Fibroblast of upper back skin (primary cell): ENCODE measurements around the gene RFWD3.

Source experiments
- DNase-seq: peaks from one replicate; pipeline ENCODE4 v3.0.0-alpha.2; 2013

Gene RFWD3

DNA sequence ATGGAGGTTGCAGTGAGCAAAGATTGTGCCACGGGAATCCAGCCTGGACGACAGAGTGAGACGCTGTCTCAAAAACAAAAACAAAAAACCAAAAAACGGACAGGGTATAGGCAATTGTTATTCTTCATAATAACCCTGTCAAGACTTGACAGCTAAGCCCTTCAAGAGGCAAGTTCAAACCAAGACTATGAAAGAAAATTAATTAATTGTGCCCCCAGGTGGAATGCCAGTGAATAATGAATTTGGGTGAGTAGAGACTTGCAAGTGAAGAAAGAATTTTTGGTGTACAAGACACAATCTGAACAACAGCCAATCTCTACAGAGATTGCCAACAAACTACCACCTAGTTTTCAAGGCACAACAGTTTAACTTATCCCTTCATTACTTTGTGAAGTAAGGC is 6.3 kb downstream of the RFWD3 start:
- no peak for DNase-seq

DNA sequence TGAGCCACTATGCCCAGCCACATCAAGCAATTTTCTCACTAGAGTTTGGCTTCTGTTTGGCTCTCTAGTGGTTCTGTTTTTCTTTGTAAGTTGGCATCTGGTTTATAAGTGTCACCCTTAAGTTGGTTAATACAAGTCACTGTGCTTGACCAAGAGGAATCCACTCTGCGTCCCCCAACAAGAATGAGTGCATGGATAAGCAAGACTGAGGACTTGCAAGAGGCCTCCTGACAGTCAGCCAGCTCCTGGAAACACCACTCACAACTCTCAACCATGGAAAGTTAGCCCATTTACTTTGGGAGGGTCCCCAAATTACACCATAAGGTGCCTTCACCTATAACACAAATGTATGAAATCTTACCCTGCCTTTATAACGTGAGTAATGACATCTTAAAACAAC is 7.6 kb downstream of the RFWD3 start:
- no peak for DNase-seq

DNA sequence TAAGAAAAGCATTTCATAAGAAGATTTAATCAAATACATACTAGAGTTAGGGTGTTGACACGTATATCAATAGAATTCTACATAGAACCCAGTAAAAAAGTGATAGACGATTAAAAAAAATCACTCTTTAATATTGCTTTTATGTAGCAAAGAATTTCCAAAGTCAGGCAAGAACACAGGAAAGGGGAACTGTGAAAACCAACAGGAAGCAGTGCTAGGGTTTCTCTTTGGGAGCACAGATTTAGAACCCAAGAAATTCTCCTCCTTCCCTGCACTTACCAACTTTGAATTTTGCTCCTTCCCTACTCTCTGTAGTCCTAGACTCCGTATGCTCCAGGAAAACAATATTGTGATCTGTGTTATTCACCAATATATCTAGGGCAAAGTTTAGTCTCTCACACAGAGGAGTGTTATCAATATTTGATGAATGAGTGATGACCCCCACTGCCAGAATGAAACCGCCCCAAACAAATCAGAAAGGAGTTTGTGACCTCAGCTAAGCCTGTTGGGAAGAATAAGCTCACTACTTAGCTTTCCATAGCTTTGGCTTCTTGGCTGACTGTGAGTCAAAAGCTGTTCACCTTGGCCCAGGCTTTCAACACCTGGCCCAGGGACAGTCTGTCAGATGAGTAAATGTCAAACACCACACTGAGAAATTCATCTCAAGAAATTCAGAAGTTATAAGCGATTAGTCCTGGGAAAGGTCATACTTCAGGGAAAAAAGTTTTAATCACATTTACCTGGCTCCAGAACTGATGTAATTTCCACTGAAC is 8.6 kb downstream of the RFWD3 start:
- no peak for DNase-seq

GRCh38 chr16:74654536-74655050 is 12.1 kb downstream of the RFWD3 start:
- no peak for DNase-seq

- peak; percentile 13 for DNase-seq
Measured at GRCh38 chr16:74652883-74653282, 13.8 kb downstream of the RFWD3 start.

DNA sequence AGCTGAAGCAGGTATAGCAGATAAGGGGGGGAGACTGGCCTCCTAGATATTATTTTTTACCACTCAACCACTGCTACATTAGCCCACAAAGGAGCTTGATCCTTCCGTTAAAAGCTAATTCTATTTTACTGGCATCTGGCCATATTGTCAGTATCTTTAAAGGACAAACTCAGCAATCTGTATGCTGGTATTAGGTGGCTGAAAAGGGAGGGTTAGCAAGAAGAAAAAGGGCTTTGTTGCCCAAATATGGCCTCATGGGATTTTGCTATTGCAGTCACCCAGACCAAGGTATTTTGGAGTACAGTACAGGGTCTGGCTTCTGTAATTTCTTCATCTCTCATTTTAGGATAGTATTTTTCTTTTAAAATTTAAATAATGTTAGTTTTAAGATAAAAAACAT is 14.4 kb downstream of the RFWD3 start:
- DNase-seq: no peak

DNA sequence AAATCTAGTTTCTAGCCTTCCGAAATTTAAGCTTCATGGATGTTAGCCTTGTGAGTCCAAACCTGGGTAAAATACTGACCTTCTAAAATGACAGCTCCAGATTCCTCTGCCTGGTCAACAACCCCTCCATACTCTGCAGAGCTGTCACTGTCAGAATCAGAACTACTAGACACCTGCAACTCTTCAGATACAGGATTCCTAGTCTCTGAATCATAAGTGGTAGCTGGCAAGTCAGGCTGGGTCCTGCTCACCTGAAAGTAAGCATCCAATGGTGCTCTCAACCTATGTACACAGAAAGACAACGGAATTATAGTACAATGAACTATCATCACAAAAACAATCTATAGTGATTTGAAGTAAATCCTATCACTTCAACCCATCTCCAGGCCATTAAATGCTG is 14.8 kb downstream of the RFWD3 start:
- no peak for DNase-seq

DNA sequence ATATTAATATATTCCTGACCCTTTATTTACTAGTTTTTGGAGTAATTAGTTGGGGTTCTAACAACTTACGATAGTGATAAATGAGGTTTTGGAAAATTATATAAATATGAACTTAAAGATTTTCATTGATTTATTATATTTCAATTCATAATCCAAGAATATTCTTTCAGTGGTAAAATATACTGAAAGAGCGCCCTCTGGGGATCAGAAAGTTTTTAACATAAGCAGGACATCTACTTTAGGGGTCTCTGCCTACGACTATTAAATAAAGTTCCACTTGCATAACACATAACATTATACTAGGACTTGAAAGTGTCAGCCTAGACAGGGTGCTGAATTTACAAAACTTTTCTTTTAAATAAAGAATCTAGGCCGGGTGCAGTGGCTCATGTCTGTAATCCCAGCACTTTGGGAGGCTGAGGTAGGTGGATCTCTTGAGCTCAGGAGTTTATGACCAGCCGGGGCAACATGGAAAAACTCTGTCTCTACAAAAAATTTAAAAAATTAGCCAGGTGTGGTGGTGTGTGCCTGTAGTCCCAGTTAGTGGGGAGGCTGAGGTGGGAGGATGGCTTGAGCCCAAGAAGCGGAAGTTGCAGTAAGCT is 15.6 kb downstream of the RFWD3 start:
- no peak for DNase-seq

GRCh38 chr16:74649839-74650504 is 16.7 kb downstream of the RFWD3 start:
- DNase-seq: no peak

DNA sequence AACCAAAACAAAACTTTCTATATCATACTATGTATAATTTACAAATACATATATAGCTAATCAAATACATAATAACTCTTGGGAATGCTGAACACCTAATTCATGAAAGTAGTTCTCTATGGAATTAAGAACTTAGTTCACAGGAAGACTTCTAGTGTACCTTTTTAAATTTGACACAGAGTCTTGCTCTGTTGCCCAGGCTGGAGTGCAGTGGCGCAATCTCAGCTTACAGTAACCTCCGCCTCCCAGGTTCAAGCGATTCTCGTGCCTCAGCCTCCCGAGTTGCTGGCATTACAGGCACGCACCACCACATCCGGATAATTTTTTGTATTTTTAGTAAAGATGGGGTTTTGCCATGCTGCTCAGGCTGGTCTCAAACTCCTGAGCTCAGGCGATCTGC is 24.7 kb downstream of the RFWD3 start:
- DNase-seq: no peak

DNA sequence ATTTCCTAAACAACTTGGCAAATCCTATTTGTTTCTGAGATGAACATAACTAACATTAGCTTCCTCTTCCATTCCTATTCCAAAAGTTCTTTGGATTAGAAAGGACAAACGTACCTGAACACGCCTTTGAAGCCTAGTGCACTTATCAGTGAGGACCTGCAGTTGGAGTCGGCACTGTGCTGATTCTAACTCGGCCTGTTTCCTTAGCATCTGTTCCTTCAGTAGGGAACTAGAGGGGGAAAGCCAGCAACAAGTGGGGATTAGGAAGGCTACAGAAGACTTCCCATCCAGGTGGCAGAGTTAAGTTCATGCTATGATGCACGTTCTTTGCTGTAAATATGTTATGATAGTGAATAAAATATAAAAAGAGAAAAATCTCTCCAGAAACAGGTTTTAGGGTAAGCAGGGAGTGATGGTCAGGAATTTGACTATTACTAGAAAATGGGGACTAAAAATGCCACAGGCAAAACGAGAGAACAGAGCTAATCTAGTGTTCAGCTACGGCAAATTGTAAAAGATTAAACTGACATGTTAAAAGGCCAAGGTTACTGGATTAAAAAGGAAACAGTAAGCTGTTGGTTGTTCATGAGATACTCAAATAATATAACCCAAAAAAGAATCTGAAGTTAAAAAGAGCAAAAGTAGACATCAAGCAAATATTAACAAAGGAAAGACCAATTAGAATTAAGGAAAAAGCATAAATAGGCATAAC is 28.8 kb downstream of the RFWD3 start:
- no peak for DNase-seq

- no peak for DNase-seq
Measured at GRCh38 chr16:74635303-74635702, 31.4 kb downstream of the RFWD3 start.

- DNase-seq: no peak
Measured at GRCh38 chr16:74633686-74634085, 33.0 kb downstream of the RFWD3 start.

DNA sequence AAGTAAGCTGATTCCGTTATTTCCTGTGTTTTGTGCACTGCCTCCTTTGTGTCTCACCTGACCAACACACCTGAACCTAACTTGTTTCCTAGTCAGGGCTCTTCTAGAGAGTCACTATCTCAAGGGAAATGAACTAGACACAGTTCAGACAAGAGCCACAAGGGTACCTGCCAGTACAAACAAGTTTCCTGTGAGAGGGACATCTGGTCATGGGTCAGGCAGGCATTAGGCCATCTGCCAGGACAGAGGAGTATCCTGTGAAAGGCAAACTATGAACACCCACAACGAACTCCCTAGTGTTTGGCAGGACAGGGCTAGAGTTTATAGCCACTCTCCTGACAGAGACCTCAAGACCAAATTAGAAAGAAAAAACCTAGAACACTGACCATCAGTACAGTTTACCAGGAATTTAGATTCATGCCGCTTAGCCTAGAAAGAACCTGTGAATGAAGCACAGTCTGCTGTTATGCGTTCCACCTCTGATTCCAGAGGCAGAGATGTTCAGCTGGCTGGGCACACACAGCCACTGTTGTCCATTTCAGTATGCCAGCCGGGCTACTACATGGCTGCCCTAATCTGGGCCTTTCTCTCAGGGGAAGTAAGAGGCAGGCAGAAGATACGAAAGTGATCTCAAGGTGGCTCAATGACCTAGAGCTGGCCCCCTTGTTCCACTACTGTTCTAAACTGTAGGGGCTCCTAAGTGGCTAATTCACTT is 39.0 kb downstream of the RFWD3 start:
- DNase-seq: no peak

- no peak for DNase-seq
Measured at GRCh38 chr16:74626741-74627416, 39.8 kb downstream of the RFWD3 start.

GRCh38 chr16:74625500-74626350 is 41.0 kb downstream of the RFWD3 start:
- no peak for DNase-seq

- no peak for DNase-seq
Measured at GRCh38 chr16:74623839-74624235, 42.8 kb downstream of the RFWD3 start.

DNA sequence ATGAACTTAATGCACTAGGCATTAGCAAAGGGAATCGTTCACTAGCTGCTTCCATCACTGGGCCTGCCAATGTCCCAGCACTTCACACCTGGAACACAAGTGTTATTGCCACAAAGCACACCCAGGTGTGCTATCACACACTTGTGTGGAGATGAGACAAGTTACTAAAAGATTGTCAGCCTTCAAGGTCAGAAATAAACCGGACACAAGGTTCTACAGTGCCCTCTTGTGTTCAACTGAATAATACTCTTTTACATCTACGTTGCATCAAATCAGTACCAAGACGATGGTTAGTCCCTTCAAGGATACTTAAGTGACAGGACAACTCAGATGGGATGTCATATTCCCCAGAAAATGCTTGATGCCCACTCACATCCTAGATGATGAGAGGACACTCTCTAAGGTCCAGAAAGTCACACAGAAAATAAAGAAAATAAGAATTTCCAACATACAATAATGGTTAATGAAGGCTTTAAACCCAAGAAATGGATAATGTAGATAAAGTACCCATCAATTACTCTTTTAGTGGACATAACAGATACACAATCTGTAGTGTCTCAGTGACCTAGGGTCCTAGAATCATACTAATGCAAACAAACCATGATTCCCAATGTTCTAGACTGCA is 43.4 kb downstream of the RFWD3 start:
- DNase-seq: peak; percentile 52

GRCh38 chr16:74622005-74622404 is 44.7 kb downstream of the RFWD3 start:
- DNase-seq: no peak

GRCh38 chr16:74617206-74617788 is 49.4 kb downstream of the RFWD3 start:
- no peak for DNase-seq
